Astrocyte (in vitro differentiated cells and primary cell): ENCODE data around the gene CFAP52. TPM values are rescaled to one million over a fixed set of nuclear protein-coding genes. Genes with fewer than 3 reads are reported as not detected.
A peak's percentile ranks its signal among the peaks of the same experiment; 100 is the strongest.

ENCODE experiments used
- DNase-seq: peaks from one replicate; pipeline ENCODE4 v3.0.0-alpha.2; 2010; ENCODE audit warnings: low read depth
- FAIRE-seq: peaks from 2 replicates; lab custom pipeline; 2011; peaks lifted over from hg19 to GRCh38; lab: Jason Lieb, UNC
- H2AFZ ChIP-seq: 2 replicates; pipeline ENCODE4 v1.6.0; 2012; ENCODE audit warnings: low read depth, low read length, inconsistent platforms
- H3K27ac ChIP-seq: 2 replicates; pipeline ENCODE4 v1.5.1; 2011; ENCODE audit warnings: low read depth, low read length, inconsistent platforms
- H3K27me3 ChIP-seq: 2 replicates; pipeline ENCODE4 v1.6.0; 2011; ENCODE audit warnings: low read length, inconsistent platforms; ENCODE audit not compliant: insufficient read depth
- H3K36me3 ChIP-seq: 2 replicates; pipeline ENCODE4 v1.5.1; 2011; ENCODE audit warnings: low read length, inconsistent platforms; ENCODE audit not compliant: insufficient read depth
- H3K4me1 ChIP-seq: 2 replicates; pipeline ENCODE4 v1.5.1; 2011; ENCODE audit warnings: low read length, inconsistent platforms; ENCODE audit not compliant: insufficient read depth
- H3K4me2 ChIP-seq: 2 replicates; pipeline ENCODE4 v1.6.0; 2012; ENCODE audit warnings: low read length, inconsistent platforms
- H3K4me3 ChIP-seq: 2 replicates; pipeline ENCODE4 v1.5.1; 2011; ENCODE audit warnings: low read depth, mild to moderate bottlenecking, low read length, inconsistent platforms; ENCODE audit not compliant: insufficient read depth
- H3K79me2 ChIP-seq: 2 replicates; pipeline ENCODE4 v1.6.0; 2012; ENCODE audit warnings: mild to moderate bottlenecking, low read length, inconsistent platforms; ENCODE audit not compliant: insufficient read depth
- H3K9ac ChIP-seq: 2 replicates; pipeline ENCODE4 v1.6.0; 2012; ENCODE audit warnings: mild to moderate bottlenecking, low read length, inconsistent platforms
- H3K9me3 ChIP-seq: 2 replicates; pipeline ENCODE4 v1.5.1; 2012; ENCODE audit warnings: low read depth, mild to moderate bottlenecking, low read length, inconsistent platforms; ENCODE audit not compliant: insufficient read depth
- H4K20me1 ChIP-seq: 2 replicates; pipeline ENCODE4 v1.6.0; 2012; ENCODE audit warnings: low read length, inconsistent platforms; ENCODE audit not compliant: insufficient read depth
- H3K27ac Mint-ChIP-seq: one replicate; pipeline ENCODE4 v1.8.0; 2021; ENCODE audit warnings: mild to moderate bottlenecking, mixed read lengths; ENCODE audit not compliant: unreplicated experiment
- H3K27me3 Mint-ChIP-seq: one replicate; pipeline ENCODE4 v1.8.0; 2021; ENCODE audit warnings: low read depth, mixed read lengths; ENCODE audit not compliant: unreplicated experiment
- H3K36me3 Mint-ChIP-seq: one replicate; pipeline ENCODE4 v1.8.0; 2021; ENCODE audit warnings: low read depth, mixed read lengths; ENCODE audit not compliant: unreplicated experiment
- H3K4me1 Mint-ChIP-seq: one replicate; pipeline ENCODE4 v1.8.0; 2021; ENCODE audit warnings: low read depth, mixed read lengths; ENCODE audit not compliant: unreplicated experiment
- H3K4me3 Mint-ChIP-seq: one replicate; pipeline ENCODE4 v1.8.0; 2021; ENCODE audit warnings: mild to moderate bottlenecking, moderate library complexity, mixed read lengths; ENCODE audit not compliant: unreplicated experiment
- H3K9me3 Mint-ChIP-seq: one replicate; pipeline ENCODE4 v1.8.0; 2021; ENCODE audit warnings: mild to moderate bottlenecking, mixed read lengths; ENCODE audit not compliant: unreplicated experiment
- CTCF ChIP-seq: IDR thresholded peaks from 2 replicates; pipeline ENCODE4 v1.5.1; 2011; ENCODE audit warnings: low read depth, mild to moderate bottlenecking, inconsistent platforms, low read length, moderate library complexity; ENCODE audit not compliant: insufficient read depth
- EZH2 ChIP-seq: IDR thresholded peaks from 2 replicates; pipeline ENCODE4 v1.6.1; 2012; ENCODE audit warnings: mild to moderate bottlenecking, low read length, inconsistent platforms; ENCODE audit not compliant: insufficient read depth
- total RNA-seq: library from RNA; stranded (reverse); gene quantifications from 2 replicates; pipeline ENCODE4 v1.2.1, GENCODE V29; 2021

CFAP52 gene
- total RNA-seq, 1 donor from 2014 or later, result not detected

- Histone ChIP-seq H4K20me1 (no peaks in the 10 kb centered on the region), H2AFZ (no peak overlapping the region), H3K4me3 (no peak overlapping the region), H3K27me3 (no peaks in the 10 kb centered on the region), H3K4me1 (peaks cover 3% of the 10 kb centered on the region), H3K79me2 (no peaks in the 10 kb centered on the region), H3K27ac (peak overlapping the region; percentile 80), H3K9me3 (peaks cover 9% of the 10 kb centered on the region), H3K4me2 (peak overlapping the region; percentile 46), H3K36me3 (no peaks in the 10 kb centered on the region), H3K9ac (peak overlapping the region; percentile 24)
- H3K27ac Mint-ChIP-seq, result peak overlapping the region; percentile 86
- no peak for TF ChIP-seq CTCF
- no peak for TF ChIP-seq EZH2
- FAIRE-seq, result no peak
- H3K9me3 Mint-ChIP-seq, result peaks cover 11% of the 10 kb centered on the region
- peaks cover 15% of the 10 kb centered on the region for H3K4me1 Mint-ChIP-seq
- no peak overlapping the region for H3K4me3 Mint-ChIP-seq
- no peaks in the 10 kb centered on the region for H3K27me3 Mint-ChIP-seq
- H3K36me3 Mint-ChIP-seq, result peaks cover 39% of the 10 kb centered on the region
- DNase-seq, result no peak
Measured at GRCh38 chr17:9677411-9677810, 101.0 kb downstream of the CFAP52 start.

GRCh38 chr17:9677896-9678295, 101.5 kb downstream of the CFAP52 start:
- no peak for DNase-seq

More at GRCh38 chr17:9677896-9678295, 101.5 kb downstream of the CFAP52 start:
- no peaks in the 10 kb centered on the region for H3K27me3 ChIP-seq
- no peaks in the 10 kb centered on the region for H3K27me3 Mint-ChIP-seq
- H3K27ac Mint-ChIP-seq, result peak overlapping the region; percentile 86
- H3K4me2 ChIP-seq, result no peak overlapping the region
- H3K4me1 Mint-ChIP-seq, result peaks cover 15% of the 10 kb centered on the region
- H3K79me2 ChIP-seq, result no peaks in the 10 kb centered on the region
- no peak overlapping the region for H3K4me3 ChIP-seq
- H3K9ac ChIP-seq, result no peak overlapping the region
- H3K9me3 Mint-ChIP-seq, result peaks cover 11% of the 10 kb centered on the region
- no peak for TF ChIP-seq EZH2
- TF ChIP-seq CTCF, result no peak
- no peaks in the 10 kb centered on the region for H3K36me3 ChIP-seq
- H3K9me3 ChIP-seq, result peaks cover 9% of the 10 kb centered on the region
- H3K4me1 ChIP-seq, result peaks cover 3% of the 10 kb centered on the region
- H3K27ac ChIP-seq, result peak overlapping the region; percentile 80
- no peaks in the 10 kb centered on the region for H4K20me1 ChIP-seq
- H3K36me3 Mint-ChIP-seq, result peaks cover 42% of the 10 kb centered on the region
- no peak overlapping the region for H3K4me3 Mint-ChIP-seq
- H2AFZ ChIP-seq, result no peak overlapping the region
- no peak for FAIRE-seq
